HG03039 (cell line): Measurements from ENCODE around the gene KCNK10.

Source experiments
- ATAC-seq: cut with Tn5 transposase; IDR thresholded peaks from one replicate; pipeline ENCODE4 v1.9.1; 2021; ENCODE audit warnings: mild to moderate bottlenecking, moderate library complexity; ENCODE audit not compliant: unreplicated experiment

KCNK10 gene

GRCh38 chr14:88231603-88232002, 91.5 kb downstream of the KCNK10 start:
- ATAC-seq: no peak

- no peak for ATAC-seq
Measured at GRCh38 chr14:88229428-88229827, 93.6 kb downstream of the KCNK10 start.

- ATAC-seq: no peak
Measured at GRCh38 chr14:88228522-88229236, 94.4 kb downstream of the KCNK10 start.

- ATAC-seq: no peak
Measured at GRCh38 chr14:88227693-88228092, 95.4 kb downstream of the KCNK10 start.

- no peak for ATAC-seq
Measured at GRCh38 chr14:88225721-88226120, 97.3 kb downstream of the KCNK10 start.

- no peak for ATAC-seq
Measured at GRCh38 chr14:88218119-88218915, 104.8 kb downstream of the KCNK10 start.

- ATAC-seq: no peak
Measured at GRCh38 chr14:88212691-88213090, 110.4 kb downstream of the KCNK10 start.

- ATAC-seq: no peak
Measured at GRCh38 chr14:88210426-88210825, 112.6 kb downstream of the KCNK10 start.

- ATAC-seq: no peak
Measured at GRCh38 chr14:88209273-88209672, 113.8 kb downstream of the KCNK10 start.

GRCh38 chr14:88208858-88209257, 114.2 kb downstream of the KCNK10 start:
- no peak for ATAC-seq

- ATAC-seq: no peak
Measured at GRCh38 chr14:88204221-88204620, 118.8 kb downstream of the KCNK10 start.

- ATAC-seq: no peak
Measured at GRCh38 chr14:88203291-88203690, 119.8 kb downstream of the KCNK10 start.

- no peak for ATAC-seq
Measured at GRCh38 chr14:88202286-88202685, 120.8 kb downstream of the KCNK10 start.

- ATAC-seq: no peak
Measured at GRCh38 chr14:88201851-88202250, 121.2 kb downstream of the KCNK10 start.

GRCh38 chr14:88199882-88200281, 123.2 kb downstream of the KCNK10 start:
- no peak for ATAC-seq

GRCh38 chr14:88198446-88198845, 124.6 kb downstream of the KCNK10 start:
- no peak for ATAC-seq

GRCh38 chr14:88196925-88197324, 126.1 kb downstream of the KCNK10 start:
- ATAC-seq: peak; percentile 78

- ATAC-seq: no peak
Measured at GRCh38 chr14:88196116-88196890, 126.8 kb downstream of the KCNK10 start.

GRCh38 chr14:88195676-88196075, 127.4 kb downstream of the KCNK10 start:
- no peak for ATAC-seq

GRCh38 chr14:88194531-88194930, 128.5 kb downstream of the KCNK10 start:
- ATAC-seq: no peak

- ATAC-seq: no peak
Measured at GRCh38 chr14:88191605-88192004, 131.5 kb downstream of the KCNK10 start.
